Kidney (tissue), 14 donors: Measurements from ENCODE around the gene PCSK5. TPM values are rescaled to one million over a fixed set of nuclear protein-coding genes. Genes with fewer than 3 reads are reported as not detected.
"Not testable (repeated sequence)": the region's sequence is repeated elsewhere in the genome, so short reads cannot be mapped to it uniquely, and the experiment has no call there.

ENCODE experiments used
- DNase-seq, 5 donors: peaks; one replicate each; pipeline ENCODE4 v3.0.0-alpha.2; 2013 to 2020
- FAIRE-seq: peaks from 2 replicates; lab custom pipeline; 2012; peaks lifted over from hg19 to GRCh38; lab: Jason Lieb, UNC
- H3K27ac ChIP-seq, 2 donors: one replicate each; pipeline ENCODE4 v1.7.0; 2013; ENCODE audit warnings: low read depth in 2 of 2, low read length in 2 of 2, inconsistent platforms in 1 of 2
- H3K27me3 ChIP-seq: one replicate; pipeline ENCODE4 v1.7.1; 2013; ENCODE audit warnings: low read length, inconsistent platforms; ENCODE audit not compliant: control insufficient read depth, insufficient read depth
- H3K36me3 ChIP-seq, 3 donors: one replicate each; pipeline versions ENCODE4 v1.7.0 to v1.7.1; 2013; ENCODE audit warnings: low read length in 3 of 3, control low read depth in 1 of 3, inconsistent platforms in 1 of 3; ENCODE audit not compliant: insufficient read depth in 3 of 3, control insufficient read depth in 2 of 3
- H3K4me1 ChIP-seq, 3 donors: one replicate each; pipeline versions ENCODE4 v1.7.0 to v1.7.1; 2013; ENCODE audit warnings: low read length in 3 of 3, inconsistent platforms in 1 of 3, low read depth in 1 of 3; ENCODE audit not compliant: control insufficient read depth in 2 of 3, insufficient read depth in 2 of 3
- H3K4me3 ChIP-seq, 3 donors: one replicate each; pipeline versions ENCODE4 v1.7.0 to v1.8.1; 2013; ENCODE audit warnings: low read length in 3 of 3, control low read depth in 1 of 3, inconsistent platforms in 1 of 3
- H3K9ac ChIP-seq, 3 donors: one replicate each; pipeline versions ENCODE4 v1.7.0 to v1.7.1; 2013; ENCODE audit warnings: low read length in 3 of 3, control low read depth in 1 of 3, inconsistent platforms in 1 of 3
- H3K9me3 ChIP-seq, 3 donors: one replicate each; pipeline versions ENCODE4 v1.7.0 to v1.7.1; 2013; ENCODE audit warnings: low read length in 3 of 3, control low read depth in 1 of 3, inconsistent platforms in 1 of 3; ENCODE audit not compliant: control insufficient read depth in 2 of 3, insufficient read depth in 1 of 3
- CTCF ChIP-seq: IDR thresholded peaks from 3 replicates; pipeline ENCODE4 v1.5.1; 2012; ENCODE audit warnings: mild to moderate bottlenecking, moderate library complexity, borderline replicate concordance; ENCODE audit not compliant: insufficient read depth; ENCODE audit errors: extremely low read depth
- intact Hi-C: fragments of 100-400 bp; cut with DNase I; formaldehyde crosslinking; loops from one replicate; pipeline ENCODE4 v1.11.1; 2022
- polyA plus RNA-seq: library from polyadenylated mRNA; stranded (reverse); fragments of 350-450 nt; fragmentation: Illumina TruSeq; extraction: RNeasy Lipid Tissue Mini Kit (QIAGEN cat#74804); gene quantifications from one replicate; pipeline ENCODE4 v1.2.3, GENCODE V29; 2014; ENCODE audit warnings: low read depth, low replicate concordance; ENCODE audit not compliant: insufficient read depth
- total RNA-seq: library from RNA; stranded (reverse); fragmentation: NEBNext Ultra II Directional; extraction: Animal tissue kit (Norgen Biotek cat#: 25700); gene quantifications from one replicate; pipeline ENCODE4 v1.2.1, GENCODE V29; 2021
- donor health status: control.
- donor health status: control.
- donor health status: control.
- donor health status: control.
- donor health status: control.
- donor health status: DM: yes; HTN: yes; CAD: no.
- donor health status: Normal renal cell carcinoma (clear cell type).

The PCSK5 gene
- total and polyA plus RNA-seq, 2 donors from 2014 or later: 1.6 to 14.7 TPM

DNA sequence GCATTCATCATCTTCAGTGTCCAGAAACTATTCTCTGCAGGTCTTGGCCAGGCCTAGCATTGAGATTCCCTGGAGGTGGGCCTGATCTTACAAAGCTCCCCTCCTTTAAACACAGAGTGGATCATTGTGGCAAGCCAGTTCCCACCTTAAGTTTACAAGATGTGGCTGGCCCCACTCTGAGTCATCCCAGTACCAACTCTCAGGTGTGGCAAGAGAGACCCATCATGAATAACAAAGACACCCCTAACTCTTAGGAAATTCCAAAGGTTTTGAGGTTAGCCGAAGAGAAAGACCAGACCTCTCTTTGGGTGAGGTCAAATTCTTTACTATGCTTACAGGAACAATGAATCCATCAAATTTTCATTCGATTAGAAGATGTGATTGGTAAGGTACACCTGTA is 425.6 kb downstream of the PCSK5 start:
- intact Hi-C loops: no loop called here
- peaks cover 0 to 9% (median 2%) of the 10 kb centered on the region in 3 donors for H3K4me1 ChIP-seq
- no peak overlapping the region for H3K9ac ChIP-seq
- H3K4me3 ChIP-seq: no peak overlapping the region
- no peaks in the 10 kb centered on the region for H3K27me3 ChIP-seq
- no peaks in the 10 kb centered on the region for H3K36me3 ChIP-seq
- H3K27ac ChIP-seq: no peak overlapping the region
- FAIRE-seq (no peak), DNase-seq (no peak)
- no peak for TF ChIP-seq CTCF
- no peaks in the 10 kb centered on the region for H3K9me3 ChIP-seq

- FAIRE-seq, H3K27me3 ChIP-seq, intact Hi-C loops, H3K4me3 ChIP-seq, H3K9me3 ChIP-seq, DNase-seq, H3K36me3 ChIP-seq, H3K4me1 ChIP-seq, H3K9ac ChIP-seq, H3K27ac ChIP-seq: not testable (repeated sequence)
Measured at GRCh38 chr9:76319466-76319865, 429.0 kb downstream of the PCSK5 start.

GRCh38 chr9:76321195-76321828 is 430.8 kb downstream of the PCSK5 start:
- FAIRE-seq (no peak), DNase-seq (no peak)
- intact Hi-C loops: no loop called here
- no peak overlapping the region for H3K4me3 ChIP-seq
- H3K9ac ChIP-seq: no peak overlapping the region
- no peaks in the 10 kb centered on the region for H3K36me3 ChIP-seq
- H3K27ac ChIP-seq: no peak overlapping the region
- H3K9me3 ChIP-seq: no peaks in the 10 kb centered on the region
- H3K27me3 ChIP-seq: no peaks in the 10 kb centered on the region
- no peak for TF ChIP-seq CTCF
- H3K4me1 ChIP-seq: no peaks in the 10 kb centered on the region

DNA sequence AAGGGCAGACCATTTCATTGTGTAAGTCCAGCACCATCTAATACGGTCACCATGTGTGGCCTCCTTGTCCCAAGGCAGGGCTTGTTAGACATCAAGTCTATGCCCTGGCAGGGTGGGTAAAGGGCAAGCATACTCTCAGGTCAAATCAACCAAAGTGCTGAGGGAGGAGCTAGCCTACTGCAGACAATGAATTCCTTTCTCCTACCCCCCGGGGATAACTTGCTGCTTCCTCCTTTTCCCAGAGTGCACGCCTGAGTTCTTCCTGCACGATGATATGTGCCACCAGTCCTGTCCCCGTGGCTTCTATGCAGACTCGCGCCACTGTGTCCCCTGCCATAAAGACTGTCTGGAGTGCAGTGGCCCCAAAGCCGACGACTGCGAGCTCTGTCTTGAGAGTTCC is 432.3 kb downstream of the PCSK5 start:
- intact Hi-C loops: no loop called here
- no peaks in the 10 kb centered on the region for H3K9me3 ChIP-seq
- H3K27me3 ChIP-seq: no peaks in the 10 kb centered on the region
- no peaks in the 10 kb centered on the region for H3K4me1 ChIP-seq
- H3K9ac ChIP-seq: no peak overlapping the region
- TF ChIP-seq CTCF: no peak
- H3K36me3 ChIP-seq: no peaks in the 10 kb centered on the region
- DNase-seq (no peak), FAIRE-seq (no peak)
- H3K4me3 ChIP-seq: no peak overlapping the region
- no peak overlapping the region for H3K27ac ChIP-seq
